BLaER1 (cell line): ENCODE measurements around the gene DCBLD1.
"Not testable (repeated sequence)": the region's sequence is repeated elsewhere in the genome, so short reads cannot be mapped to it uniquely, and the experiment has no call there.

Source experiments
- H3K27ac ChIP-seq: shearing (Covaris generic); formaldehyde crosslinking; 2 replicates; pipeline ENCODE4 v1.8.1; 2022
- H3K27me3 ChIP-seq: shearing (Covaris generic); formaldehyde crosslinking; 2 replicates; pipeline ENCODE4 v1.8.1; 2022
- H3K36me3 ChIP-seq: shearing (Covaris generic); formaldehyde crosslinking; 2 replicates; pipeline ENCODE4 v1.8.1; 2022
- H3K4me1 ChIP-seq: shearing (Covaris generic); formaldehyde crosslinking; 2 replicates; pipeline ENCODE4 v1.8.1; 2022
- H3K4me2 ChIP-seq: shearing (Covaris generic); formaldehyde crosslinking; 2 replicates; pipeline ENCODE4 v1.8.1; 2022
- H3K4me3 ChIP-seq: shearing (Covaris generic); formaldehyde crosslinking; 2 replicates; pipeline ENCODE4 v1.8.1; 2022
- H3K9ac ChIP-seq: shearing (Covaris generic); formaldehyde crosslinking; 2 replicates; pipeline ENCODE4 v1.8.1; 2022
- H3K9me3 ChIP-seq: shearing (Covaris generic); formaldehyde crosslinking; 2 replicates; pipeline ENCODE4 v1.8.1; 2022
- H4K20me1 ChIP-seq: shearing (Covaris generic); formaldehyde crosslinking; 2 replicates; pipeline ENCODE4 v1.8.1; 2022
- Cebpa-rat ChIP-seq: shearing (Covaris generic); IDR thresholded peaks from 2 replicates; pipeline ENCODE4 v1.8.1; 2022

Gene DCBLD1

DNA sequence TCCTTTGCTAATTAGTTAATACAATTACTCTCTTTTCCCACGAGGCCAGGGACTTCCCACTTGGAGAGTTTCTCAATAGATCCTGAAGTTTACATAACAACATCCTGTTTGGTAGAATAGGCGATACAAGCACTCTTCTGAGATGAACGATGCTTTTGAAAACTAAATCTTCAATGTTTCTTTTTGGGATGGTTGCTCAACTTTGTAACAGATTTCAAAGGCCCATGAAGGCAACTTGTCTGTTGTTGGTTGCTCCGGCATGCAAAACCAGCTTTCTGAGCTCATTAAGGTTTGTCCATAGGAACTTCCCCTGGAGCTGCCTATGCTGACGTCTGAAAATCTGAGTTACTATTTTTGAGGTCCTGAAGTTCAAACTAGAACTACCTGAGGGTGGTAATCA, 30.8 kb upstream of the DCBLD1 start:
- Histone ChIP-seq H3K27me3 (no peaks in the 10 kb centered on the region), H3K4me2 (no peak overlapping the region), H3K4me3 (no peak overlapping the region), H3K27ac (no peak overlapping the region), H4K20me1 (no peaks in the 10 kb centered on the region), H3K36me3 (no peaks in the 10 kb centered on the region), H3K4me1 (no peaks in the 10 kb centered on the region), H3K9ac (no peak overlapping the region), H3K9me3 (no peaks in the 10 kb centered on the region)
- no peak for TF ChIP-seq Cebpa-rat

DNA sequence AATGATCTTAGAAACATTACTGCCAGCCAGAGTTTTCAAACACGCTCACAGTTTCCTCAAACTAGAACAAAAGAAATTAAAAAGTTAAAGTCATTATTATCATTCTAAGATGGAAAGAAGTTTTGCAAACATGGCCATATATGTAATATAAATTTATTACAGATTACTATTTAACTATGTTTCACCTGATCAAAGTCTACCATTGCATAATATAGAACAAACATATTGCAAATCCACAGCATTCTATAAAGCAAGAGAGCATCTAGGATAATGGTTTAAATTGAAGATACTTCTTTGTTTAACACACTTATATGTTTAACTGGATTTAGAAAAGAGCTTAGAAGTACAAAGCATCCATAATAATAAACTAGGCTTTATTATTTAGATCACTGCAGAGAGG, 26.2 kb upstream of the DCBLD1 start:
- no peak for TF ChIP-seq Cebpa-rat
- no peak overlapping the region for H3K9ac ChIP-seq
- H3K9me3 ChIP-seq: no peaks in the 10 kb centered on the region
- no peak overlapping the region for H3K4me2 ChIP-seq
- H3K4me3 ChIP-seq: no peak overlapping the region
- no peaks in the 10 kb centered on the region for H3K36me3 ChIP-seq
- no peaks in the 10 kb centered on the region for H3K4me1 ChIP-seq
- H4K20me1 ChIP-seq: no peaks in the 10 kb centered on the region
- H3K27me3 ChIP-seq: no peaks in the 10 kb centered on the region
- H3K27ac ChIP-seq: no peak overlapping the region

DNA sequence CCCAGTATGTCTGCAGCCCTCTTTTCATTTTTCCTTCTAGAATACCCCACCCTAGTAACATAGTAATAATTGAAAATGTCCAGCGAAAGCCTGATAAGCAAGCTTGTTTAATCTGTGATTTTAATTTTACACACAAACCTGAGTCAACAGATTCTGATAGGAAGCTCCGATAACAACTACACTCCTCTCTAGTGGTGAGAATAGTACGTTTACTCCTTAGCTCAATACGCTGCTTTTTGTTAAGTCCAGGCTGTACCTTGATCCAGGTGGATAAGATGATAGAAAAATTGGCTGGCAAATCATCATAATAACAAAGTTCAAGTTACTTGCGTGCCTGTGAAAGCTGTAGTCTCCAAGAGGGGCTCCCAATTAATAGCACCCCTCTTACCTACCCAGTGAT, 25.5 kb upstream of the DCBLD1 start:
- H3K4me1 ChIP-seq: no peaks in the 10 kb centered on the region
- H3K4me3 ChIP-seq: no peak overlapping the region
- no peaks in the 10 kb centered on the region for H3K36me3 ChIP-seq
- H4K20me1 ChIP-seq: no peaks in the 10 kb centered on the region
- H3K9me3 ChIP-seq: no peaks in the 10 kb centered on the region
- no peaks in the 10 kb centered on the region for H3K27me3 ChIP-seq
- TF ChIP-seq Cebpa-rat: no peak
- no peak overlapping the region for H3K4me2 ChIP-seq
- H3K27ac ChIP-seq: no peak overlapping the region
- no peak overlapping the region for H3K9ac ChIP-seq

DNA sequence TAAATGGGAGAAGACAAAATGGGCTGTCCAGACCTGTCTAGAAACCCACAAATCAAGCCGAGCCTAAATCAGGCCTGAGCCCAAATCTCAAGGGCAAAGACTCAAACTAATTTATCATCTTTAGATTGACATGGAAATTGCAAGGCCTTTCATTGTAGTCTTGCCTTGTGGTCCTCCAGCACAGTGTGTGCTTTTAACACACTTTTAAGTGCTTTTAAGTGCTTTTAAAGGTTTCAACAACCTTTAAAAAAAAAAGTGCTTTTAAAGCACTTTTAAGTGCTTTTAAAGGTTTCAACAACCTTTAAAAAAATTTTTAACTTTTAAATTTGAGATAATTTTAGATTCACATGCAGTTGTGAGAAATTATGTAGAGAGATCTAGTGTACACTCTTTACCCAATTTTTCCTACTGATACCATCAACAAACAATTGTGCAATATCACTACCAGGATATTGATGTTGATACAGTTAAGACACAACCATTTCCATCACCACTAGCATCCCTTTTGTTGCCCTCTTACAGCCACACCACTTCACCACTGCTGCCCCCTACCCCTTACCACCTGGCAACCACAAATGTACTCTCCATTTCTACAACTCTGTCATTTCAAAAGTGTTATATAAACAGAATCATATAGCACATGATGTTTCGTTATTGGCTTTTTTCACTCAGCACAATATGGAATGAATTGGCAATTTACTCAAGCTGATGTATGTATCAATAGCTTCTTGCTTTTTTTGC, 23.1 kb upstream of the DCBLD1 start:
- Histone ChIP-seq H3K36me3 (no peaks in the 10 kb centered on the region), H3K9me3 (no peaks in the 10 kb centered on the region), H3K27me3 (no peaks in the 10 kb centered on the region), H4K20me1 (no peaks in the 10 kb centered on the region), H3K4me2 (no peak overlapping the region), H3K9ac (no peak overlapping the region), H3K4me1 (no peaks in the 10 kb centered on the region), H3K4me3 (no peak overlapping the region), H3K27ac (no peak overlapping the region)
- no peak for TF ChIP-seq Cebpa-rat

DNA sequence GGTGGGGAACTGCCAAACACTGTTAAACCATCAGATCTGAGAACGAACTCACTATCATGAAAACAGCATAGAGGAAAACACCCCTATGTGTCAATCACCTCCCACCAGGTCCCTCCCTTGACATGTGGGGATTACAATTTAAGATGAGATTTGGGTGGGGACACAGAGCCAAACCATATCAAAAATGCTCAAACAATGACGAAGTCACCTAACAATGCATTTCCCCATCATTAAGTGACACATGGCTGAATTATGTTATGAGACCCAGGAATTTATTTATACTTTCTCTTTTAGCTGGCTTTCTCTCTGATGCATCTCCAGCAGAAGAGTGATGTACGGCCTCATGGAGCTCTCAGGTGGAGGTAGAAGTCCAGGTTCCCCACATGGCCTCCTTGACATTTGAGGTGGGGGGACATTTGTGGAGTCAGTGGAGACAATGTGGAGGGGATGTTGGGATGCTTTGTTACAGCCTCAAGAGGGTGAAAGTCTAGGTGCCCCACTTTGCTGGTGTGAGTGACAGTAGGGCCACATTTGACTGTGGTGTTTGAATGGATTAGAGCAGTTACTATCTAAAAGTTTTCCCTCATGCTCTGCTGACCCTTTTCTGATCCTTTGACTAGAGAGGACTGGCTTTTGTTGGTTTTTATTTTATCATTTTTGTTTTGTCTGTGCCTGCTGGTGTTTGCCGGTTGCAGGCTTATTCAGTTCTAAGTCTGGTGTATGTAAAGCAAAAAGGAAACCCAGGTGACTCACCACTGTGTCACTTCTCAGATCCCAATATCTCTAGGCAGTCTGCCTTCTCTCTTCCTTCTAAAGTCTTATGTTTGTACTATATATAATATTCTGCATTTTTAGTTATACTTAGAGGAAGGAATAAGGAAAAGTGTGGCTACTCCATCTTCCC, 18.5 kb upstream of the DCBLD1 start:
- H3K36me3 ChIP-seq: no peaks in the 10 kb centered on the region
- no peak overlapping the region for H3K4me3 ChIP-seq
- H3K4me1 ChIP-seq: no peaks in the 10 kb centered on the region
- H3K9me3 ChIP-seq: no peaks in the 10 kb centered on the region
- no peak overlapping the region for H3K27ac ChIP-seq
- no peak overlapping the region for H3K4me2 ChIP-seq
- no peaks in the 10 kb centered on the region for H3K27me3 ChIP-seq
- H3K9ac ChIP-seq: no peak overlapping the region
- no peaks in the 10 kb centered on the region for H4K20me1 ChIP-seq
- TF ChIP-seq Cebpa-rat: no peak

DNA sequence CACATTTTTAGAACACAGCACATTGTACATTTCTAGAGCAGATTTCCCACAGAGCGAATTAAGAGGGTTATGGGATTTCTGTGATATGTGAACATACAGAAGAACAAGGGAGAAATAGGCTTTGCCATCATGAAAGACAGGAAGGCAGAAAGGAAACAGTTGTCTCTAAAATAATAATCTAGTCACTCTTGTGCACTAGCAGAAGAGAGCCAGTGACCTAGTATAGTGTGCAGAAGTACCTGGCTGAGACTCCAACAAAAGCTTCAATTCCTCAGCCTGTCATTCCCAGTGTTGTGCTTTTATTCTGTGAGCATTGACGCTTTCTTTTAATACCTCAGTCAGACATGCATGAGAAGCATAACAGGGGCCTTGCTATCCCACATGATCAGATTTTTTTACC, 17.8 kb upstream of the DCBLD1 start:
- TF ChIP-seq Cebpa-rat: no peak
- Histone ChIP-seq H3K27ac (no peak overlapping the region), H4K20me1 (no peaks in the 10 kb centered on the region), H3K27me3 (no peaks in the 10 kb centered on the region), H3K36me3 (no peaks in the 10 kb centered on the region), H3K9ac (no peak overlapping the region), H3K4me2 (no peak overlapping the region), H3K9me3 (no peaks in the 10 kb centered on the region), H3K4me3 (no peak overlapping the region), H3K4me1 (no peaks in the 10 kb centered on the region)

DNA sequence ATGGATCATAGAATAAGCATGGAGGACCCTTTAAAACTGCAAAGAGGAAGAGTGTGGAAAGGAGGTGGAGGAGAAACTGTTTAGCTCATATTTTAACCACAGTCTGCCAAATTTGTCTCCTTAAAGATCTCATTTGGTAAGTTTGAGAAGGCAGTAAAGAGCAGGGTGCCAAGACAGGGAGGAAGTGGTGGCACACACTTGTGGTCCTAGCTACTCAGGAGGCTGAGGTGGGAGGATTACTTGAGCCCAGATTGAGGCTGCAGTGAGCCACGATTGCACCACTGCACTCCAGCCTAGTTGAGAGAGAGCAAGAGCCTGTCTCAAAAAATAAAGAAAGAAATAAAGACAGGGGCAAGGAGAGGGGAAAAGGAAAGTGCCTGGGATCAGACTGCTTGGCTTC, 16.8 kb upstream of the DCBLD1 start:
- no peaks in the 10 kb centered on the region for H3K27me3 ChIP-seq
- no peaks in the 10 kb centered on the region for H3K36me3 ChIP-seq
- TF ChIP-seq Cebpa-rat: no peak
- H3K9me3 ChIP-seq: no peaks in the 10 kb centered on the region
- no peaks in the 10 kb centered on the region for H4K20me1 ChIP-seq
- H3K9ac ChIP-seq: no peak overlapping the region
- no peak overlapping the region for H3K4me3 ChIP-seq
- no peak overlapping the region for H3K4me2 ChIP-seq
- H3K27ac ChIP-seq: no peak overlapping the region
- no peaks in the 10 kb centered on the region for H3K4me1 ChIP-seq

DNA sequence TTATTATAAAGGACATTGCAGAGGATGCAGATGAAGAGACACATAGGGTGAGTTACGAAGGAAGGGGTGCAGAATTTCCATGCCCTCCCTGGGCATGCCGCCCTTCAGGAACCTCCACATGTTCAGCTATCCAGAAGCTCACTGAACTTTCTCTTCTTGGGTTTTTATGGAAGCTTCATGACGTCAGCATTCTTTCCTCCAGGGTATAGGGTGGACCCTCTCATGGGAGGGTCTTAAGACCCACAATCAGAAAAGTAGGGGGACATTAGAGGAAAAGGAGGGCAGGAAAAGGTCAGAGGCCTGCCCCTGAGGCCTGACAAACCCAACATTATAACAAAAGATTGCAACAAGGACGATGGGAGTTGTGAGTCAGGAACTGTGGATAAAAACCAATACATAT, 14.6 kb upstream of the DCBLD1 start:
- Histone ChIP-seq H3K36me3 (no peaks in the 10 kb centered on the region), H3K4me2 (no peak overlapping the region), H3K27ac (no peak overlapping the region)

DNA sequence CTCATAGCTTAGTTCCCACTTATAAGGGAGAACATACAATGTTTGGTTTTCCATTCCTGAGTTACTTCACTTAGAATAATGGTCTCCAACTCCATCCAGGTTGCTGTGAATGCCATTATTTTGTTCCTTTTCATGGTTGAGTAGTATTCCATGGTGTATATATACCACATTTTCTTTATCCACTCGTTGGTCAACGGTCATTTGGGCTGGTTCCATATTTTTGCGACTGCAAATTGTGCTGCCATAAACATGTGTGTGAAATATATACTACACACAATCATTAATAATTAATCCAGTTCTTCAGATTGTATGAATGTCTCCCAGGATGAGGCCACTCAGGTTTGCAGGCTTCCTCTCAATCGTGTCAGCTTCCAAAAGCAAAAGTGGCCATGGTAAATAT, 13.9 kb upstream of the DCBLD1 start:
- not testable (repeated sequence) for H3K4me1 ChIP-seq, H3K27ac ChIP-seq, H3K4me3 ChIP-seq, H3K4me2 ChIP-seq, H3K9me3 ChIP-seq, H3K9ac ChIP-seq, H4K20me1 ChIP-seq, H3K36me3 ChIP-seq, H3K27me3 ChIP-seq

More for the DNA sequence above, 14.6 kb upstream of the DCBLD1 start:
- Histone ChIP-seq H3K4me3 (no peak overlapping the region), H3K9ac (no peak overlapping the region), H4K20me1 (no peaks in the 10 kb centered on the region), H3K27me3 (no peaks in the 10 kb centered on the region), H3K4me1 (no peaks in the 10 kb centered on the region), H3K9me3 (no peaks in the 10 kb centered on the region)
- no peak for TF ChIP-seq Cebpa-rat

DNA sequence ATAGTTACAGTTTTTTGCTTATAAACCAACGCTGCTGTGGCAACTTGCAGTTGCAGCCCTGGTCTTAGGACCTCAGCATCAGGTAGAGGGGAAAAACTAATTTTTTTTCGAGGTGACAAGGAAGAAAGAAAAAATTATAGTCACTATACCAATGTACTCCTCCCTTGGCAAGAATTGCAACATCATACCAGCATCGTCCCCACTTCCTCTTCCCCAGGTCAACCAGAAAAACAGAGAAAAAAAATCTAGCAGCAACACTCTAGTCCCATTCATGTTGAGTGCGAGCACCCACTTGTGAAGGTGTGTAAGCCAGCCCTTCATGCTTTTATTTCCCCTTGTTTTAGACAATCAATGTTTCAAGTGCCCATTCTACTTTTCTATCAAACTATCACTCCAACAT, 13.1 kb upstream of the DCBLD1 start:
- Histone ChIP-seq H3K4me1 (no peaks in the 10 kb centered on the region), H3K27ac (no peak overlapping the region), H3K27me3 (no peaks in the 10 kb centered on the region), H3K4me2 (no peak overlapping the region), H3K9me3 (no peaks in the 10 kb centered on the region), H4K20me1 (no peaks in the 10 kb centered on the region), H3K36me3 (no peaks in the 10 kb centered on the region), H3K4me3 (no peak overlapping the region), H3K9ac (no peak overlapping the region)
- no peak for TF ChIP-seq Cebpa-rat
